WTC11 (cell line): ENCODE results near the gene C2CD2. TPM values are rescaled to one million over a fixed set of nuclear protein-coding genes. Genes with fewer than 3 reads are reported as not detected.

Source experiments
- ATAC-seq: fragments of 200-7000 bp; cut with Tn5 transposase; 2 replicates; pipeline ENCODE4 v1.10.0; 2021; ENCODE audit warnings: mild to moderate bottlenecking, moderate library complexity
- CTCF ChIA-PET: fragments of 300-600 bp; sonication (Branson Sonifier 250); formaldehyde crosslinking; loops from one replicate; lab custom pipeline; 2021; ENCODE audit warnings: antibody characterized with exemption; lab: Charles Lee
- POLR2A ChIA-PET: fragments of 350-600 bp; sonication (Branson Sonifier 250); formaldehyde crosslinking; loops from one replicate; lab custom pipeline; 2021; ENCODE audit warnings: antibody characterized with exemption; lab: Charles Lee
- DNase-seq: peaks from one replicate; pipeline ENCODE4 v3.0.0; 2021; ENCODE audit warnings: low spot score
- H3K27ac Mint-ChIP-seq: 2 replicates; pipeline ENCODE4 v1.8.0; 2021; ENCODE audit warnings: mixed read lengths
- H3K27me3 Mint-ChIP-seq: 2 replicates; pipeline ENCODE4 v1.8.0; 2021; ENCODE audit warnings: low read depth, mild to moderate bottlenecking, moderate library complexity, mixed read lengths
- H3K36me3 Mint-ChIP-seq: 2 replicates; pipeline ENCODE4 v1.8.0; 2021; ENCODE audit warnings: mixed read lengths
- H3K4me1 Mint-ChIP-seq: 2 replicates; pipeline ENCODE4 v1.8.0; 2022; ENCODE audit warnings: mixed read lengths
- H3K4me3 Mint-ChIP-seq: 2 replicates; pipeline ENCODE4 v1.8.0; 2021; ENCODE audit warnings: mild to moderate bottlenecking, moderate library complexity, mixed read lengths
- H3K9me3 Mint-ChIP-seq: 2 replicates; pipeline ENCODE4 v1.8.0; 2021; ENCODE audit warnings: mixed read lengths
- ATF2 ChIP-seq: sonication (generic); formaldehyde crosslinking; IDR thresholded peaks from 2 replicates; pipeline ENCODE4 v1.8.1; 2022; ENCODE audit warnings: low read depth, missing genetic modification reagents, borderline replicate concordance
- CBFB ChIP-seq: sonication (generic); formaldehyde crosslinking; IDR thresholded peaks from 2 replicates; pipeline ENCODE4 v1.8.1; 2022; ENCODE audit warnings: mild to moderate bottlenecking, low read depth, missing genetic modification reagents
- ETV6 ChIP-seq: sonication (generic); formaldehyde crosslinking; IDR thresholded peaks from 2 replicates; pipeline ENCODE4 v1.8.1; 2022; ENCODE audit warnings: mild to moderate bottlenecking, missing genetic modification reagents
- GRHL2 ChIP-seq: fragments of 250-450 bp; sonication (Bioruptor Pico); IDR thresholded peaks from 2 replicates; pipeline ENCODE4 v1.8.0; 2022; ENCODE audit warnings: mild to moderate bottlenecking, moderate library complexity; ENCODE audit not compliant: insufficient replicate concordance, severe bottlenecking
- HMGXB4 ChIP-seq: sonication (generic); formaldehyde crosslinking; IDR thresholded peaks from 2 replicates; pipeline ENCODE4 v1.8.1; 2023; ENCODE audit warnings: mild to moderate bottlenecking, moderate library complexity, missing genetic modification reagents
- IRF1 ChIP-seq: sonication (generic); formaldehyde crosslinking; IDR thresholded peaks from 2 replicates; pipeline ENCODE4 v1.8.0; 2023; ENCODE audit warnings: missing genetic modification reagents
- JUN ChIP-seq: sonication (generic); formaldehyde crosslinking; IDR thresholded peaks from 2 replicates; pipeline ENCODE4 v1.8.0; 2023; ENCODE audit warnings: mild to moderate bottlenecking, missing genetic modification reagents
- MLX ChIP-seq: sonication (generic); formaldehyde crosslinking; IDR thresholded peaks from 2 replicates; pipeline ENCODE4 v1.8.1; 2023; ENCODE audit warnings: mild to moderate bottlenecking, missing genetic modification reagents, moderate library complexity
- MYBL2 ChIP-seq: sonication (generic); formaldehyde crosslinking; IDR thresholded peaks from 2 replicates; pipeline ENCODE4 v1.8.1; 2023; ENCODE audit warnings: mild to moderate bottlenecking, moderate library complexity, missing genetic modification reagents
- NR1H2 ChIP-seq: sonication (generic); formaldehyde crosslinking; IDR thresholded peaks from 2 replicates; pipeline ENCODE4 v1.9.0; 2021; ENCODE audit warnings: mild to moderate bottlenecking, moderate library complexity, missing genetic modification reagents
- PRRX2 ChIP-seq: fragments of 250-450 bp; sonication (Bioruptor Pico); IDR thresholded peaks from 2 replicates; pipeline ENCODE4 v1.8.0; 2021; ENCODE audit warnings: mild to moderate bottlenecking
- SOX15 ChIP-seq: fragments of 250-450 bp; sonication (Bioruptor Pico); IDR thresholded peaks from 2 replicates; pipeline ENCODE4 v1.9.0; 2021; ENCODE audit warnings: mild to moderate bottlenecking
- SP1 ChIP-seq: sonication (generic); formaldehyde crosslinking; conservative IDR thresholded peaks from 2 replicates; pipeline ENCODE4 v1.8.1; 2022; ENCODE audit warnings: missing genetic modification reagents
- TEAD4 ChIP-seq: sonication (generic); formaldehyde crosslinking; IDR thresholded peaks from 2 replicates; pipeline ENCODE4 v1.8.0; 2022; ENCODE audit warnings: mild to moderate bottlenecking, missing genetic modification reagents
- ZNF219 ChIP-seq: sonication (generic); formaldehyde crosslinking; IDR thresholded peaks from 2 replicates; pipeline ENCODE4 v1.8.0; 2023; ENCODE audit warnings: missing genetic modification reagents, mild to moderate bottlenecking, borderline replicate concordance
- ZNF423 ChIP-seq: fragments of 250-450 bp; sonication (Bioruptor Pico); IDR thresholded peaks from 2 replicates; pipeline ENCODE4 v2.1.2; 2022; ENCODE audit warnings: mild to moderate bottlenecking, moderate library complexity
- ZNF512 ChIP-seq: sonication (generic); formaldehyde crosslinking; IDR thresholded peaks from 2 replicates; pipeline ENCODE4 v1.8.1; 2022; ENCODE audit warnings: missing genetic modification reagents, borderline replicate concordance
- ZNF671 ChIP-seq: fragments of 250-450 bp; sonication (Bioruptor Pico); IDR thresholded peaks from 2 replicates; pipeline ENCODE4 v1.8.0; 2021; ENCODE audit warnings: mild to moderate bottlenecking
- total RNA-seq: library from RNA; stranded (reverse); gene quantifications from 3 replicates; pipeline ENCODE4 v1.2.3, GENCODE V29; 2021

The C2CD2 gene
- total RNA-seq, 1 experiment from 2014 or later: 11.2 TPM

- TF ChIP-seq ZNF671 (CRISPR knock-in tag) (no peak), SOX15 (CRISPR knock-in tag) (no peak), GRHL2 (CRISPR knock-in tag) (no peak), MLX (CRISPR knock-in tag) (no peak), ZNF423 (CRISPR knock-in tag) (no peak), PRRX2 (CRISPR knock-in tag) (no peak)
These were observed 3.3 kb upstream of the C2CD2 start (continued) for GRCh38 chr21:41956926-41957729.

GRCh38 chr21:41955516-41955915 is 1.7 kb upstream of the C2CD2 start:
- TF ChIP-seq IRF1 (CRISPR knock-in tag): no peak
- no peak for TF ChIP-seq SP1
- no peak for TF ChIP-seq CBFB (CRISPR knock-in tag)
- no peak for TF ChIP-seq TEAD4 (CRISPR knock-in tag)
- TF ChIP-seq ETV6 (CRISPR knock-in tag): no peak
- no peak for TF ChIP-seq ATF2
- no peak for TF ChIP-seq HMGXB4 (CRISPR knock-in tag)
- no peak for TF ChIP-seq ZNF219
- TF ChIP-seq MLX (CRISPR knock-in tag): no peak
- no peak for TF ChIP-seq JUN
- no peak for TF ChIP-seq SOX15 (CRISPR knock-in tag)
- TF ChIP-seq MYBL2 (CRISPR knock-in tag): no peak
- TF ChIP-seq NR1H2 (CRISPR knock-in tag): no peak
- no peak for TF ChIP-seq ZNF512 (CRISPR knock-in tag)
- ChIA-PET POLR2A (interaction anchor here (0.7 kb wide), 1 partner anchor 502 kb away, joined by 3 read pairs; no protein-coding TSS in a partner anchor), CTCF (interaction anchor here (1.5 kb wide), 1 partner anchor 17 kb away, joined by 3 read pairs; no protein-coding TSS in a partner anchor)
- H3K4me1 Mint-ChIP-seq: peaks cover 36% of the 10 kb centered on the region
- DNase-seq (no peak), ATAC-seq (no peak)
- no peak overlapping the region for H3K4me3 Mint-ChIP-seq
- no peaks in the 10 kb centered on the region for H3K36me3 Mint-ChIP-seq
- no peak overlapping the region for H3K27ac Mint-ChIP-seq
- no peaks in the 10 kb centered on the region for H3K9me3 Mint-ChIP-seq
- peaks cover 19% of the 10 kb centered on the region for H3K27me3 Mint-ChIP-seq
